ENCODE measurements around the gene ESX1.
"Not testable (repeated sequence)": the region's sequence is repeated elsewhere in the genome, so short reads cannot be mapped to it uniquely, and the experiment has no call there.

Gene ESX1

GRCh38 chrX:104254442-104255115 lies at the start of gene ESX1:
Gene ESX1 (minus strand): TSS chrX:104254933. CDS start chrX:104254849, 84 bp downstream.
- DNase-seq, result no peak

- no peak for DNase-seq
Measured at GRCh38 chrX:104295636-104296035, 40.9 kb upstream of the ESX1 start.

- no peak for DNase-seq
Measured at GRCh38 chrX:104288961-104289360, 34.2 kb upstream of the ESX1 start.

GRCh38 chrX:104288269-104288668 lies 33.5 kb upstream of the ESX1 start:
- no peak for DNase-seq

- no peak for DNase-seq
Measured at GRCh38 chrX:104285201-104285600, 30.5 kb upstream of the ESX1 start.

GRCh38 chrX:104284507-104284906 lies 29.8 kb upstream of the ESX1 start:
- no peak for DNase-seq

GRCh38 chrX:104282166-104282725 lies 27.5 kb upstream of the ESX1 start:
- DNase-seq, result no peak

GRCh38 chrX:104281564-104281963 lies 26.8 kb upstream of the ESX1 start:
- no peak for DNase-seq

GRCh38 chrX:104280609-104281008 lies 25.9 kb upstream of the ESX1 start:
- no peak for DNase-seq

- no peak for DNase-seq
Measured at GRCh38 chrX:104270916-104271512, 16.3 kb upstream of the ESX1 start.

GRCh38 chrX:104270212-104270611 lies 15.5 kb upstream of the ESX1 start:
- no peak for DNase-seq

GRCh38 chrX:104255465-104255864 lies 732 bp upstream of the ESX1 start:
- DNase-seq, result no peak

GRCh38 chrX:104253567-104254441 lies 929 bp downstream of the ESX1 start:
- DNase-seq, result no peak

- DNase-seq, result no peak
Measured at GRCh38 chrX:104250470-104250869, 4.3 kb downstream of the ESX1 start.

- not testable (repeated sequence) for DNase-seq
Measured at GRCh38 chrX:104230060-104230459, 24.7 kb downstream of the ESX1 start.

GRCh38 chrX:104211187-104211586 lies 43.5 kb downstream of the ESX1 start:
- no peak for DNase-seq

GRCh38 chrX:104205548-104205947 lies 49.2 kb downstream of the ESX1 start:
- DNase-seq, result no peak

Measured in NCI-H1048 (cell line).